ENCODE data around the gene NUMB.

GRCh38 chr14:73290279-73290678 lies 168.1 kb downstream of the NUMB start:
- TF ChIP-seq CTCF (IDR thresholded peaks at IDR 0.05) = no peak
- TF ChIP-seq POLR2A (IDR thresholded peaks at IDR 0.05) = no peak
- no peak for TF ChIP-seq EP300 (IDR thresholded peaks at IDR 0.05)
